ACHN (cell line): ENCODE data around the gene PMP22.

Source experiments
- DNase-seq: peaks from one replicate; pipeline ENCODE4 v3.0.0-alpha.2; 2015
- in situ Hi-C: cut with HindIII; loops from 2 replicates; pipeline ENCODE4 v1.10.0; 2017; ENCODE audit warnings: low sequenced_read_pairs, low pct_ligation_motif_present, low pct_unique_long_range_greater_than_20kb

Gene PMP22

DNA sequence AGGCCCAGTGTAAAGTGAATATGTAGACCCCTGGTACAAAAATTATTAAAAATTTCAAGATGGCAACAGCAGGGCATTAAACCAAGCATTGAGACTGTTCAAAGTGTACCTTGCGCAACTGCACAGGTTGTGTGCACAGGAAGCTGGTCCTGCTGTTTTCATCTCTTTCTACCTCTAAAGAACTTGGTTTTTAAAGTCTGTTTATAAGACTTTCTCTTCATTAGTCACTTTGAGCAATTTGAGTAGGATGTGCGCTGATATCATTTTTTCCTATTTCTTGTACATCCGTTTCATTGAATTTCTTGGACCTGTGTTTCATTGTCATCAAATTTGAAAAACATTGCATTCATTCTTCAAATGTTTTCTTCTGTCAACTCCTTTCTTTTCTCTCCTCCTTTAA lies 16.8 kb upstream of the PMP22 start:
- no peak for DNase-seq
- in situ Hi-C loops, result no loop called here

- in situ Hi-C loops, result no loop called here
- peak; percentile 33 for DNase-seq
Measured at GRCh38 chr17:15278924-15279477, 13.9 kb upstream of the PMP22 start.

GRCh38 chr17:15278380-15278779 lies 13.3 kb upstream of the PMP22 start:
- in situ Hi-C loops, result no loop called here

GRCh38 chr17:15274017-15274416 lies 8.9 kb upstream of the PMP22 start:
- DNase-seq, result no peak
- in situ Hi-C loops, result no loop called here

More at GRCh38 chr17:15278380-15278779, 13.3 kb upstream of the PMP22 start:
- DNase-seq, result no peak

DNA sequence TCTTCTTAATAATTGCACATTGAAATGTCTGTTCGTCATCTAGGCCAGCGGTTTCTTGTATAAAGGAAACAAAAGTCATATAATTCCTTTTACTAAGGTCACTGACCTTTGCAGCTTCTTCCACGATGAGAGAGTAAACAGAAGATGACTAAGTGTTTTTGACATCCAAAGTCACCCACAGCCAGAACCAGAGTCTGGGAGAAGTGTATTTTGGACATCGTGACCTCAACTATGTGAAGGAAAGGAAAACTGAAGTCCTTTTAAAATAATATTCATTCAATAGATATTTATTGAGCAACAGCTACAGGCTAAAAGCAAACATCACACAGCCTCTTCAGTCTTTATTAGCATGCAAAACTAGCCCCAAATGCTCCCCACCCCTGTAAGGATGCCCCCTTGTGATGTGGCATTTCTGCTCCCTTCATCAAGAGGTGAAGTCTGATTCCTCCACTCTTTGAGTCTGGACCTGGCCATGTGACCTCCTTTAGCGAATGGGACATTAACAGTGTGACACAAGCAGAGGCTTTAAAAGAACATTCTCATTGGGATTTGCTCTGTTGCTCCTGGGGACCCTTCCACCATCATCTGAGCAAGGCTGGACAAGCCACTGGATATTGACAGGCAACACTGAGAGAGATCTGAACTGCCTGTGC lies 8.1 kb upstream of the PMP22 start:
- no peak for DNase-seq
- in situ Hi-C loops, result no loop called here

GRCh38 chr17:15271741-15272140 lies 6.6 kb upstream of the PMP22 start:
- in situ Hi-C loops, result no loop called here
- DNase-seq, result no peak

- in situ Hi-C loops, result no loop called here
- DNase-seq, result no peak
Measured at GRCh38 chr17:15270628-15271381, 5.7 kb upstream of the PMP22 start.

DNA sequence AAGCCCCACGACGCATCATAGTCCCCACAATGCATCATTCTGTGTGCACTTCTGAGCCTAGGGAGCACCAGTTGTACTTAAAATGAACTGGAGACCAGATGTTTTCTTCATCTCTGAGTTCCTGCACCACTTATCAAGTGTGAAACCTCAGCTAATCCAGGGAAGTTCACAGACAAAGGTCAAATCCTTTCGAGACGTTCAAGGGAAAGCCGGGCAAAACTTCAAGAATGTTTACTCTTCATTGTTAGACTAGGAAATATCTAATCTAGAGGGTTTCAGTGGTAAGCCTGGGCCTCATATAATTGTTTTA lies 4.6 kb upstream of the PMP22 start:
- in situ Hi-C loops, result no loop called here
- no peak for DNase-seq

- DNase-seq, result no peak
- in situ Hi-C loops, result no loop called here
Measured at GRCh38 chr17:15269087-15269779, 4.1 kb upstream of the PMP22 start.

GRCh38 chr17:15268461-15268860 lies 3.3 kb upstream of the PMP22 start:
- DNase-seq, result no peak
- in situ Hi-C loops, result no loop called here

- in situ Hi-C loops, result no loop called here
- DNase-seq, result no peak
Measured at GRCh38 chr17:15267996-15268395, 2.9 kb upstream of the PMP22 start.

GRCh38 chr17:15266325-15267125 lies 1.4 kb upstream of the PMP22 start:
- in situ Hi-C loops, result no loop called here

DNA sequence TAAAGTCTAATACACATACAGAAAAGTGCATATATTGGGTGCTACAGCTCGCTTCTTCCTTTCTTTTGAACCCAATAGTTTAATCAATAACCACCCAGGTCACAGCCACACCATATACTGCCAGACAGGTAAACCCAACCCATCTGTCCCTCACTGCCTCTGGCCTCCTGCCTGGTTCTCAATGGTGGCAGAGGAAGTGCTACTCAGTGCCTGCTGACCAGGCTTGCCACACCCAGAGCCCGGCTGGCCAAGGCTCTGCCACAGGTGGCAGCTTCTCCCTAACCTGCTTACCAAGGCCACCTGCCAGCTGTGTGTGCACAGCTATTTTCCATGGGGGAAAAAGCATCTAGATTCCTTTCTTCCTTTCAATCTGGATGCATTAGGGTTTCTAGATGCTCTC lies 584 bp downstream of the PMP22 start:
- in situ Hi-C loops, result no loop called here
- DNase-seq, result no peak

More at GRCh38 chr17:15266325-15267125, 1.4 kb upstream of the PMP22 start:
- DNase-seq, result no peak

DNA sequence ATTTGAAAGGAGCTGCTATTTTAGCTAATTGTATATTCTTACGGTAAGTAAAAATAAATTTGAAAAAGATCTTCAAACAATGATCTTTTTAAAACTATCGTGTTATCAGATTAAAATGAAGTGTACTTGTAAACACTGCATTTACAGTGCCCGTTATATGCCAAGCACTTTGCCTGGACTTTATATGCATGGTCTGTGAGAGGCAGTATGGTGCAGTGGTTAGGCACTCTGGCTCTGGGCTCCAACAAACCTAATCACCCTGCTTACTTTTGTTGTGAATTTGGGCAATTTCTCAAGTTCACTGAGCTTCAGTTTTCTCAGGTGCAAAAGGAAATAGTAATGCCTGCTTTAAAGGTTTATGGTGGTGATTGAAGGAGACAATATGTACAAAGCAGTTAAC lies 1.4 kb downstream of the PMP22 start:
- DNase-seq, result no peak
- in situ Hi-C loops, result no loop called here

DNA sequence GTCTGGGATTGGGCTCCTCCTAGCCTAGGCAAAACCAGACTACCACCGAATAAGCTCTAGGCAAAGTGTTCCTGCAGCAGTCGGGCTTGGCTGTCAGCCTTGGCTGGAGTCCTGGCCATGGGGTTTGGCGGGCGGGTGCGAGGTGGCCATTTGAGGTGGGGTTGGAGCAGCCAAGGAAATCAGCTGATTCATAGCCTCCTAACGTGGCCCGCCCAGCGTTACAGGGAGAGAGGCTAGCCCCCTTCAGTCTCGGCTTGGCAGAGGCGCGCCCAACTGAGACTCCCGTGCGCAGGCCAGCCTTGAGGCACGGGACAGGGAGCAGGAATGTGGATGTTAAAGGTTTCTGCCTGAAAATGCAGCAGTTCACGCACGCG lies 1.9 kb downstream of the PMP22 start:
- peak; percentile 45 for DNase-seq
- in situ Hi-C loops, result no loop called here

GRCh38 chr17:15262291-15263205 lies 2.6 kb downstream of the PMP22 start:
- peak; percentile 65 for DNase-seq
- in situ Hi-C loops, result no loop called here

DNA sequence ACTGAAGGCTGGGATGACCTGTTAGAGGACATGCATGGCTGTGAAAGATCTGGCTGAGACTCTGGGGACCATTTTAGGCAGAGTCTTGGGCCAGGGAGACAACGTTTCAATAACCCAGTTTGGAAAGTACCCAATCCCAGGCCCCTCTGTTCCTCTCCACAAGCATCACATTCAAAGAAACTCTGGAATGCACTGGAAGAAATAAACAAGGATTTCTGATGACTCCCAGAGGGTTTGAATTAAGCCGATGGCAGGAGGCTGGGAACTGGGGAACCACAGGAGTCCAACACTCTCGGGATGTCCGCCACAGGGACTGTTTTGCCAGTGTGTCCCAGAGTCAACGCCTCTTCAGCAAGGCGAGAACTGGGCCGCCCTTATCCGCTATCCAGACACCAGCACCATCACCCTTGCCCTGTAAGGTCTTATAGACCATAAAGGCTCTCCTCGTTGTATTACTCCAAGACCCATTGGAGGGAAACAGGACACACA lies 3.3 kb downstream of the PMP22 start:
- peak; percentile 24 for DNase-seq
- in situ Hi-C loops, result no loop called here
